Uterus (tissue), 4 donors: ENCODE data around the gene PYGM. TPM values are rescaled to one million over a fixed set of nuclear protein-coding genes. Genes with fewer than 3 reads are reported as not detected.

Experiments
- DNase-seq, 2 donors: peaks; one replicate each; pipeline ENCODE4 v3.0.0-alpha.2; 2019 to 2020
- H3K27ac ChIP-seq, 2 donors: fragments of 200-600 bp; sonication (generic); 1 replicate in 1 of 2; 2 replicates in 1 of 2; pipeline ENCODE4 v1.5.1; 2016 to 2018
- H3K27me3 ChIP-seq, 2 donors: fragments of 200-600 bp; sonication (generic); one replicate each; pipeline ENCODE4 v1.5.1; 2018 to 2019; ENCODE audit warnings: control low read depth in 1 of 2
- H3K36me3 ChIP-seq, 2 donors: fragments of 200-600 bp; sonication (generic); one replicate each; pipeline ENCODE4 v1.5.1; 2019; ENCODE audit warnings: control low read depth in 1 of 2
- H3K4me1 ChIP-seq, 2 donors: fragments of 200-600 bp; sonication (generic); one replicate each; pipeline ENCODE4 v1.5.1; 2018 to 2019; ENCODE audit warnings: control low read depth in 1 of 2
- H3K4me3 ChIP-seq, 2 donors: fragments of 200-600 bp; sonication (generic); 1 replicate in 1 of 2; 2 replicates in 1 of 2; pipeline ENCODE4 v1.5.1; 2018 to 2019; ENCODE audit warnings: mild to moderate bottlenecking in 1 of 2
- H3K9me3 ChIP-seq, 2 donors: fragments of 200-600 bp; sonication (generic); one replicate each; pipeline ENCODE4 v1.5.1; 2019; ENCODE audit warnings: control low read depth in 1 of 2
- POLR2A ChIP-seq, 2 donors: fragments of 450-650 bp; IDR thresholded peaks; one replicate each; pipeline ENCODE4 v1.6.1; 2016; ENCODE audit warnings: antibody characterized with exemption in 2 of 2, mild to moderate bottlenecking in 1 of 2, moderate library complexity in 1 of 2
- intact Hi-C: fragments of 100-400 bp; cut with DNase I; formaldehyde crosslinking; loops from one replicate; pipeline ENCODE4 v1.15.1; 2023; ENCODE audit warnings: low total_unique reads
- total RNA-seq, 4 donors: library from RNA; depleted of rRNA in 3 of 4; stranded (reverse); fragments of >200 nt in 3 of 4; gene quantifications; one replicate each; pipeline versions ENCODE4 v1.1.0 to v1.2.4, GENCODE V29; 2014 to 2023
- TF ChIP-seq, protein P1 (sequence below), 4 experiments: fragments of 200-600 bp in 2 of 4; fragments of 450-650 bp in 2 of 4; sonication (generic) in 2 of 4; IDR thresholded peaks; one replicate each; pipeline ENCODE4 v1.5.1; 2016 to 2019; ENCODE audit warnings: antibody characterized with exemption in 4 of 4, mild to moderate bottlenecking in 2 of 4, moderate library complexity in 1 of 4
- donor health status: DM: yes; HTN: yes; CAD: no.

PYGM gene
- total RNA-seq, 4 donors from 2014 or later = 2.9 to 42.8 (median 11.4) TPM

DNA sequence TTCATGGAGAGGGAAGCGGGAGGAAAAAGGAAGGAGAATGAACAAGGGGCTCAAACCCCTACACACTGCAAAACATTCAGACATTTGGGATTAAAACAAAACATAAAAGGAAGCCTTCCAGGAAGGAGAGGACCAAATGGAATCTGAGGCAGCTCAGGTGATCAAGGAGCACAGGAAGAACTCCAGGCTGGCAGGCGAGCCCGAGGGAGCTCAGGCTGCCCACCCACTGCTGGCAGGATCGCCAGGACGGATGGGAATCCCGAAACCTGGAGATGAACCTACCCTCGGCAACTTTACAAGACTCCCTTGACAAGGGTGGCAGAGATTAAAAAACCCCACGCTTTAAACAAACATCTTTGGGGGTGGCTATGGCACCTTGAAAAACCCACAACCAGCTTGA lies 5.0 kb upstream of the PYGM start:
- Histone ChIP-seq H3K36me3 (no peaks in the 10 kb centered on the region), H3K27ac (no peak overlapping the region), H3K4me3 (no peak overlapping the region), H3K4me1 (peaks cover 9 to 16% of the 10 kb centered on the region in 2 donors), H3K27me3 (no peaks in the 10 kb centered on the region), H3K9me3 (no peaks in the 10 kb centered on the region)
- DNase-seq = no peak
- TF ChIP-seq, protein P1, sequence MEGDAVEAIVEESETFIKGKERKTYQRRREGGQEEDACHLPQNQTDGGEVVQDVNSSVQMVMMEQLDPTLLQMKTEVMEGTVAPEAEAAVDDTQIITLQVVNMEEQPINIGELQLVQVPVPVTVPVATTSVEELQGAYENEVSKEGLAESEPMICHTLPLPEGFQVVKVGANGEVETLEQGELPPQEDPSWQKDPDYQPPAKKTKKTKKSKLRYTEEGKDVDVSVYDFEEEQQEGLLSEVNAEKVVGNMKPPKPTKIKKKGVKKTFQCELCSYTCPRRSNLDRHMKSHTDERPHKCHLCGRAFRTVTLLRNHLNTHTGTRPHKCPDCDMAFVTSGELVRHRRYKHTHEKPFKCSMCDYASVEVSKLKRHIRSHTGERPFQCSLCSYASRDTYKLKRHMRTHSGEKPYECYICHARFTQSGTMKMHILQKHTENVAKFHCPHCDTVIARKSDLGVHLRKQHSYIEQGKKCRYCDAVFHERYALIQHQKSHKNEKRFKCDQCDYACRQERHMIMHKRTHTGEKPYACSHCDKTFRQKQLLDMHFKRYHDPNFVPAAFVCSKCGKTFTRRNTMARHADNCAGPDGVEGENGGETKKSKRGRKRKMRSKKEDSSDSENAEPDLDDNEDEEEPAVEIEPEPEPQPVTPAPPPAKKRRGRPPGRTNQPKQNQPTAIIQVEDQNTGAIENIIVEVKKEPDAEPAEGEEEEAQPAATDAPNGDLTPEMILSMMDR (IDR thresholded peaks at IDR 0.05) = no peak
- TF ChIP-seq POLR2A (IDR thresholded peaks at IDR 0.05) = no peak
- intact Hi-C loops = no loop called here

- peak overlapping the region; percentile 33 to 37 for H3K27ac ChIP-seq
- H3K36me3 ChIP-seq = no peaks in the 10 kb centered on the region
- H3K4me3 ChIP-seq = no peak overlapping the region
- peaks cover 9 to 16% of the 10 kb centered on the region in 2 donors for H3K4me1 ChIP-seq
- intact Hi-C loops = no loop called here
- no peaks in the 10 kb centered on the region for H3K27me3 ChIP-seq
- no peak for DNase-seq
- TF ChIP-seq, protein P1 (IDR thresholded peaks at IDR 0.05) = no peak
- no peak for TF ChIP-seq POLR2A (IDR thresholded peaks at IDR 0.05)
- H3K9me3 ChIP-seq = no peaks in the 10 kb centered on the region
Observed at GRCh38 chr11:64764040-64764611, 4.4 kb upstream of the PYGM start.

DNA sequence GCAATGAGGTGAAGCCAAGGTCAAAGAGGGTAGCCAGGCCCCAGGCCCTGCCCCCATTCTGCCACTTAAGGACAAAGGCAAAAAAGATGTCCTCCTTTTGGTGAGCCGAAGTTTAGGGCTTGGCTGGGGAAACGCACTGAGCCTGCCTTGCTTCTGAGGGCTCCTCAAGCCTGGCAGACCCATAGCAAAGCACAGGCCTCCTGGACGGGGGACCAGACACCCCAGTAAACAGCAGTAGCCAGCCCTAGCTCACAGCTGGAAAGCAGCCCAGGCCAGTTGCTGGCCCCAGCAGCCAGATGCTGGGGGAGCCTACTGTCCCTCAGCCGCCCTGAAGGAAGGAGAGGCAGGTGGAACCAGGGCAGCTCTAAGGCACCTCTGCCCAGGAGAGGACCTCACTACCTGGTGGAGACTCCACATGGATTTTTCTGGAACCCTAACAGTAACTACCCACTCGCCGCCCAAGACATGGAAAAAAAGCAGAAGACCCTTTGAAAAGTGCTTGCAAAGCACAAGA lies 3.8 kb upstream of the PYGM start:
- peak in 1 of 2 donors; percentile 20 for DNase-seq

GRCh38 chr11:64762674-64763525 lies 3.1 kb upstream of the PYGM start:
- H3K27me3 ChIP-seq = no peaks in the 10 kb centered on the region
- peak overlapping the region; percentile 33 to 55 for H3K27ac ChIP-seq
- H3K36me3 ChIP-seq = no peaks in the 10 kb centered on the region
- no peak overlapping the region for H3K4me3 ChIP-seq
- H3K9me3 ChIP-seq = no peaks in the 10 kb centered on the region
- intact Hi-C loops = no loop called here
- H3K4me1 ChIP-seq = peaks cover 9 to 16% of the 10 kb centered on the region in 2 donors
- DNase-seq = peak in 1 of 2 donors; percentile 19
- no peak for TF ChIP-seq POLR2A (IDR thresholded peaks at IDR 0.05)
- TF ChIP-seq, protein P1 (IDR thresholded peaks at IDR 0.05) = no peak

More for the DNA sequence above, 3.8 kb upstream of the PYGM start:
- Histone ChIP-seq H3K9me3 (no peaks in the 10 kb centered on the region), H3K27me3 (no peaks in the 10 kb centered on the region), H3K4me1 (peaks cover 9 to 16% of the 10 kb centered on the region in 2 donors), H3K27ac (peak overlapping the region; percentile 33 to 55), H3K36me3 (no peaks in the 10 kb centered on the region), H3K4me3 (no peak overlapping the region)
- TF ChIP-seq, protein P1 (IDR thresholded peaks at IDR 0.05) = no peak
- TF ChIP-seq POLR2A (IDR thresholded peaks at IDR 0.05) = no peak
- intact Hi-C loops = no loop called here

DNA sequence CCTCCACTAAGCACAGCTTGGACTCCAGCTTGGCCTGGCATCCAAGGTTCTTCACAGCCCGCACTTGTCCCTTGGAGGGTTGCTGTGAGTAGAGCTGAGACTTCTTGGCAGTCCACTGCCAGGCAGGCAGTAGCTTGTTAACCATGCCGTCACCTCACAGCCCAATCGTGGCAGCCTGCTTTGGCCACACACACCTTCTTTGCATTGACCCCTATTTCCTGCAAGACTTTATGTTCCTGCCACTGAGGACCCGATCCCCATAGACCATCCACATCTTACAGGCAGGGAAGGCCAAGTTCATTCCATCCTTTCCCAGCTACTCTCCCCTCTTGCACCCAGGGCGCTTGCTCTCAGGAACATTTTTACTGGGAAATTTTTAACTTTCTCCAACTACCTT lies 2.5 kb upstream of the PYGM start:
- no peaks in the 10 kb centered on the region for H3K36me3 ChIP-seq
- H3K4me3 ChIP-seq = no peak overlapping the region
- H3K9me3 ChIP-seq = no peaks in the 10 kb centered on the region
- peaks cover 9 to 16% of the 10 kb centered on the region in 2 donors for H3K4me1 ChIP-seq
- DNase-seq = no peak
- intact Hi-C loops = no loop called here
- no peak for TF ChIP-seq POLR2A (IDR thresholded peaks at IDR 0.05)
- TF ChIP-seq, protein P1 (IDR thresholded peaks at IDR 0.05) = no peak
- H3K27ac ChIP-seq = peak overlapping the region in 1 of 2 donors; percentile 55
- no peaks in the 10 kb centered on the region for H3K27me3 ChIP-seq
